Activated CD4-positive, CD25-positive, alpha-beta regulatory T cell treated with anti-CD3 and anti-CD28 coated beads, Interleukin-2, amount 50 U/mL, for 24 hours (primary cell): ENCODE results near the gene MYBPH.

Source experiments
- ATAC-seq, 2 donors: fragments of 150-1000 bp; cut with Tn5 transposase; one replicate each; pipeline ENCODE4 v1.10.0; 2021; ENCODE audit warnings: mild to moderate bottlenecking in 1 of 2, moderate library complexity in 1 of 2

The MYBPH gene

GRCh38 chr1:203127666-203128430, 47.8 kb downstream of the MYBPH start, which contains the start of gene ADORA1:
ADORA1 (plus strand) TSS chr1:203127726; CDS start chr1:203128842, 1,116 bp downstream.
- ATAC-seq: no peak

DNA sequence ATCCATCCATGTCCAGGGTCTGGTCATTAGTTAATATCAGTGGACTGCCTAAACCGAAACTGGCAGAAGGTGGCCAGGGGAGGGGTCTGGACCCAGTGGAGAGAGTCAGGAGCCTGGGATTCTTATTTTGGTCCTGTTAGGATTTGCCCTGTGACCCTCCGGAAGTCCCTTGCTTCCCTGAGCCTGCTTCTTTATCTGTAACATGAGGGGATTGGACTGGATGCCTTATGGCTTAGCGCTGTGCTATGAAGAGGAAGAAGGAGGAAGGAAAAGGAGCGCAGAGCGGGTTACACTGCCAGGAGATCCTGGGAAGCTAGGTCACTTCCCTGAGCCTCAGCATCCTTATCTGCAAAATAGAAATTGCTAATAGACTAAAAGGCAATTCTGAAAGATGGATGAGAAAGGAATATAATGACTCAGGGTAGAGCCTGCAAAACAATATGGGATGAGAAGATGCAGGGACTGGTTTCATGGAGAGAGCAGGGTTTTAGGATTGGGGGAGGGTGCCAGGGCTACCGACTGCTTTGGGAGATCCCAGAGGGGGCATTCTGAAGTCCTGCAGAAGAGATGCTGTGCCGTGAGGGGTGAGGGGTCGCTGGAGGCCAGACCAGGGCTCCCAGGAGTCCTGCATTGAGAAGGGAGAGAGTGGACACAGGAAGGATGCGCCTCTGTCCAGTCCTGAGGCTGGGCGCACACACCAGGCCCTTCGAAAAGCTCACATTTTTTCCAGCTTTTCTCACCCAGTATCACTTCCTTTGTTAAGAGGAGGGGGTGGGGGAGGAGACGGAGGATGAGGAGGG, 48.6 kb downstream of the MYBPH start:
- no peak for ATAC-seq

- ATAC-seq: no peak
Observed at GRCh38 chr1:203126151-203126865, 49.3 kb downstream of the MYBPH start.

- no peak for ATAC-seq
Observed at GRCh38 chr1:203124546-203125317, 50.9 kb downstream of the MYBPH start.

GRCh38 chr1:203124011-203124410, 51.6 kb downstream of the MYBPH start:
- ATAC-seq: no peak

- ATAC-seq: no peak
Observed at GRCh38 chr1:203122159-203122558, 53.5 kb downstream of the MYBPH start.

DNA sequence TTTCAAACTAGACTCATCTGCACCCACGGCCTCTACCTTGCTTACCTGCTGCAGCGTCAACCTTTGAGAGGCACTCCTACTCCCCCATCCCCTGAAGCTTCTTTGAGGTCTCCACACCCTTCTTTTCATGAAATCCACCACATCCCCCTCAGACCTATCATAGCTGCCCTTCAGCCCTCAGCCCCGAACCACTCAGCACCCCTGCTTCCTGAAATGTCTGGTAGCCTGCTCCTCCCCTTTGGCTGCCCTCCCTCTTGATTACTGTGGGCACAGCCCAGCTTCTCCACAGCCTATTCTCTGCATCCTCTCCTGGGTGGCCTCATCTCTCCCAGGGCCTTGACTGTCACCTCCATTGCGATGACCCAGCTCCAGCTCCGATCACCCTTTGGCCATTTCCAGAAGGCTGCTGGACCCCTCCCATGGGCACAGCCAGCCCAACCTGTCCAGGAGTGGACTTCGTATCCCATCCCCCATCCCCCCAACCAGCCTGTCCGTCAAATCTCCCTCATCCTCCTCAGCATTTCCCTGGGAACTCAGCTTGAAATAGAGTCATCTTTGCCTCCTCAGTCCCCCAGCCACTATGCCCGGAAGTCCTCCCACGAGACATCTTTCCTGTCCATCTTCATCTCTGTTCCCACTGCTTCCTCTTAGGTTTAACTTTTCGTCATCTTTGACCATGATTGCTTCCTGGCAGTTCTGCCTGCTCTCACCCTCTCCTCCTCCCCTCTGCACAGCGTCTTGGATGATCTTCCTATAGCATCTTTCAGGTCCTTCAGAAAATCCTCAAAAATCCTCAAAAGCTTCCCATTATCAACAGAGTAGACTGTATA, 54.2 kb downstream of the MYBPH start:
- no peak for ATAC-seq

GRCh38 chr1:203120325-203121153, 55.1 kb downstream of the MYBPH start:
- ATAC-seq: no peak
